Smooth muscle cell (in vitro differentiated cells): ENCODE results near the gene FHOD3. TPM values are rescaled to one million over a fixed set of nuclear protein-coding genes. Genes with fewer than 3 reads are reported as not detected.

Source experiments
- DNase-seq: peaks from one replicate; lab custom pipeline; 2025; ENCODE audit not compliant: unreplicated experiment; lab: John Stamatoyannopoulos, UW
- H2AFZ ChIP-seq: fragments of 200-600 bp; sonication (generic); 2 replicates; pipeline ENCODE4 v1.6.0; 2016; ENCODE audit warnings: antibody characterized with exemption, low read depth, mild to moderate bottlenecking
- H3F3A ChIP-seq: fragments of 200-600 bp; sonication (generic); 2 replicates; pipeline ENCODE4 v1.6.0; 2017; ENCODE audit warnings: antibody characterized with exemption, low read depth
- H3K27ac ChIP-seq: fragments of 200-600 bp; sonication (generic); 2 replicates; pipeline ENCODE4 v1.5.1; 2016; ENCODE audit warnings: low read depth, mild to moderate bottlenecking
- H3K27me3 ChIP-seq: fragments of 200-600 bp; sonication (generic); 2 replicates; pipeline ENCODE4 v1.6.1; 2016; ENCODE audit warnings: low read depth, mild to moderate bottlenecking
- H3K36me3 ChIP-seq: fragments of 200-600 bp; sonication (generic); 2 replicates; pipeline ENCODE4 v1.5.1; 2016; ENCODE audit warnings: low read depth
- H3K4me1 ChIP-seq: fragments of 200-600 bp; sonication (generic); 2 replicates; pipeline ENCODE4 v1.5.1; 2016; ENCODE audit warnings: low read depth
- H3K4me2 ChIP-seq: fragments of 200-600 bp; sonication (generic); 2 replicates; pipeline ENCODE4 v1.6.0; 2016; ENCODE audit warnings: mild to moderate bottlenecking
- H3K4me3 ChIP-seq: fragments of 200-600 bp; sonication (generic); 2 replicates; pipeline ENCODE4 v1.5.1; 2016; ENCODE audit warnings: mild to moderate bottlenecking
- H3K79me2 ChIP-seq: fragments of 200-600 bp; sonication (generic); 2 replicates; pipeline ENCODE4 v1.6.0; 2016; ENCODE audit warnings: low read depth, mild to moderate bottlenecking
- H3K9ac ChIP-seq: fragments of 200-600 bp; sonication (generic); 2 replicates; pipeline ENCODE4 v1.6.0; 2016; ENCODE audit warnings: low read depth
- H3K9me3 ChIP-seq: fragments of 200-600 bp; sonication (generic); replicated peaks from 2 replicates; pipeline ENCODE4 v1.5.1; 2016; ENCODE audit warnings: low read depth
- H4K20me1 ChIP-seq: fragments of 200-600 bp; sonication (generic); 2 replicates; pipeline ENCODE4 v1.6.0; 2016; ENCODE audit warnings: low read depth
- CTCF ChIP-seq: fragments of 200-600 bp; sonication (generic); IDR thresholded peaks from 2 replicates; pipeline ENCODE4 v1.5.1; 2017; ENCODE audit warnings: borderline replicate concordance, mild to moderate bottlenecking, antibody characterized with exemption; ENCODE audit not compliant: insufficient read depth, poor library complexity, severe bottlenecking
- WGBS: methylation state at CpG from one replicate; pipeline ENCODE4 v1.1.7; 2016; ENCODE audit warnings: low lambda C conversion rate; 5-methylcytosine and 5-hydroxymethylcytosine counted together
- polyA plus RNA-seq: library from polyadenylated mRNA; unstranded; fragments of >200 nt; fragmentation: Nextera tagmentation; extraction: Ambion mirVana; gene quantifications from 2 replicates; pipeline ENCODE4 v1.2.1, GENCODE V29; 2016
- total RNA-seq: library from RNA; depleted of rRNA; stranded (reverse); fragments of >200 nt; gene quantifications from 2 replicates; pipeline ENCODE4 v1.2.3, GENCODE V29; 2014

The FHOD3 gene
- total and polyA plus RNA-seq, 2 experiments from 2014 or later, result 6.3 to 19.4 TPM

- no peaks in the 10 kb centered on the region for H3K79me2 ChIP-seq
- H3K4me1 ChIP-seq, result peaks cover 12% of the 10 kb centered on the region
- no peaks in the 10 kb centered on the region for H3K9me3 ChIP-seq
- H3K9ac ChIP-seq, result no peak overlapping the region
- no peaks in the 10 kb centered on the region for H3K36me3 ChIP-seq
- H3K27ac ChIP-seq, result no peak overlapping the region
- no peak overlapping the region for H3K4me3 ChIP-seq
- H2AFZ ChIP-seq, result no peak overlapping the region
- no peaks in the 10 kb centered on the region for H3K27me3 ChIP-seq
- no peak for DNase-seq
- no peaks in the 10 kb centered on the region for H3F3A ChIP-seq
- 95% methylated on average over 2 of the region's 2 CpGs for WGBS
- no peak for TF ChIP-seq CTCF
- H3K4me2 ChIP-seq, result no peak overlapping the region
- no peaks in the 10 kb centered on the region for H4K20me1 ChIP-seq
Measured at GRCh38 chr18:36635414-36636096, 338.0 kb downstream of the FHOD3 start.

- Histone ChIP-seq H3K27me3 (no peaks in the 10 kb centered on the region), H3K36me3 (no peaks in the 10 kb centered on the region), H3K27ac (no peak overlapping the region), H3K4me1 (peaks cover 12% of the 10 kb centered on the region), H3F3A (no peaks in the 10 kb centered on the region), H2AFZ (no peak overlapping the region), H3K4me3 (no peak overlapping the region), H4K20me1 (no peaks in the 10 kb centered on the region), H3K9me3 (no peaks in the 10 kb centered on the region), H3K9ac (no peak overlapping the region), H3K79me2 (no peaks in the 10 kb centered on the region), H3K4me2 (peak overlapping the region; percentile 37)
- no peak for TF ChIP-seq CTCF
- no peak for DNase-seq
- WGBS, result 71% methylated on average over 2 of the region's 2 CpGs
Measured at GRCh38 chr18:36636237-36636817, 338.8 kb downstream of the FHOD3 start.

GRCh38 chr18:36638224-36638623 is 340.7 kb downstream of the FHOD3 start:
- Histone ChIP-seq H3K4me3 (no peak overlapping the region), H3K27ac (no peak overlapping the region), H2AFZ (no peak overlapping the region), H3K9ac (no peak overlapping the region), H3K36me3 (no peaks in the 10 kb centered on the region), H3K79me2 (no peaks in the 10 kb centered on the region), H4K20me1 (no peaks in the 10 kb centered on the region), H3K27me3 (no peaks in the 10 kb centered on the region), H3F3A (no peaks in the 10 kb centered on the region), H3K4me2 (no peak overlapping the region), H3K4me1 (peaks cover 12% of the 10 kb centered on the region), H3K9me3 (no peaks in the 10 kb centered on the region)
- 93% methylated on average over 4 of the region's 4 CpGs for WGBS
- TF ChIP-seq CTCF, result no peak
- DNase-seq, result no peak
